ENCODE data around the gene CGB2. TPM values are rescaled to one million over a fixed set of nuclear protein-coding genes. Genes with fewer than 3 reads are reported as not detected.

CGB2 gene
- total RNA-seq, 4 donors from 2014 or later, result not detected

DNA sequence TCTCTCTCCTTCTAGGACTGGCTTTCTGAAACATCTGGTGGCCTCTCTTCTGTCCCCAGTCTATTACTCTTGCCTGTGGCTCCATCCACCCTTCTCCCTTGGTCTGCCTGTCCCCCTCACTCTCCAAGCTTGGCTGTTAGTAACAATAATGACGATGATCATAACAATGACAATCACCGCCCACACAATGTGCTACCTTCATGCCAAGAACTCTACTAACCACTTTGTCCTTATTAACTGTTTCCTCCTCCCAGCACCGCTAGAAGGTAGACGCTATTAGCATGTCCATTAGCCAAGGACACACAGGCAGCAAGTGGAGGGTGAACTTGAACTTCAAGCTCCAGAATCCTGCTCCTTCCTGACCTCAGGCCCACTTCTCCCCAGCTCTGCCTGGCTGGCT, 41.3 kb upstream of the CGB2 start:
- H3K4me3 ChIP-seq, result no peak overlapping the region
- peaks cover 0 to 12% (median under 1%) of the 10 kb centered on the region in 4 donors for H3K36me3 ChIP-seq
- 78 to 81% methylated on average over 4 of the region's 4 CpGs for WGBS, 2 donors (ENCODE audit: low coverage in 1 of 2)
- peaks cover 16 to 36% (median 29%) of the 10 kb centered on the region in 4 donors for H3K4me1 ChIP-seq
- intact Hi-C loops (cut with DNase I; ENCODE audit: low total_unique reads), result no loop called here
- H3K27me3 ChIP-seq, result no peaks in the 10 kb centered on the region
- TF ChIP-seq EP300 (IDR thresholded peaks at IDR 0.05; ENCODE audit: low read depth), result no peak
- TF ChIP-seq POLR2A (IDR thresholded peaks at IDR 0.05), result no peak
- TF ChIP-seq, protein P1, sequence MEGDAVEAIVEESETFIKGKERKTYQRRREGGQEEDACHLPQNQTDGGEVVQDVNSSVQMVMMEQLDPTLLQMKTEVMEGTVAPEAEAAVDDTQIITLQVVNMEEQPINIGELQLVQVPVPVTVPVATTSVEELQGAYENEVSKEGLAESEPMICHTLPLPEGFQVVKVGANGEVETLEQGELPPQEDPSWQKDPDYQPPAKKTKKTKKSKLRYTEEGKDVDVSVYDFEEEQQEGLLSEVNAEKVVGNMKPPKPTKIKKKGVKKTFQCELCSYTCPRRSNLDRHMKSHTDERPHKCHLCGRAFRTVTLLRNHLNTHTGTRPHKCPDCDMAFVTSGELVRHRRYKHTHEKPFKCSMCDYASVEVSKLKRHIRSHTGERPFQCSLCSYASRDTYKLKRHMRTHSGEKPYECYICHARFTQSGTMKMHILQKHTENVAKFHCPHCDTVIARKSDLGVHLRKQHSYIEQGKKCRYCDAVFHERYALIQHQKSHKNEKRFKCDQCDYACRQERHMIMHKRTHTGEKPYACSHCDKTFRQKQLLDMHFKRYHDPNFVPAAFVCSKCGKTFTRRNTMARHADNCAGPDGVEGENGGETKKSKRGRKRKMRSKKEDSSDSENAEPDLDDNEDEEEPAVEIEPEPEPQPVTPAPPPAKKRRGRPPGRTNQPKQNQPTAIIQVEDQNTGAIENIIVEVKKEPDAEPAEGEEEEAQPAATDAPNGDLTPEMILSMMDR (IDR thresholded peaks at IDR 0.05), result no peak
- TF ChIP-seq POLR2AphosphoS5 (IDR thresholded peaks at IDR 0.05), result no peak
- H3K9me3 ChIP-seq, result no peaks in the 10 kb centered on the region
- DNase-seq, result no peak
- in situ Hi-C loops (cut with MboI; ENCODE audit: low pct_ligation_motif_present in 1 of 4, low pct_unique_long_range_greater_than_20kb in 1 of 4, low sequenced_read_pairs in 3 of 4), result no loop called here
- H3K27ac ChIP-seq, result no peak overlapping the region

DNA sequence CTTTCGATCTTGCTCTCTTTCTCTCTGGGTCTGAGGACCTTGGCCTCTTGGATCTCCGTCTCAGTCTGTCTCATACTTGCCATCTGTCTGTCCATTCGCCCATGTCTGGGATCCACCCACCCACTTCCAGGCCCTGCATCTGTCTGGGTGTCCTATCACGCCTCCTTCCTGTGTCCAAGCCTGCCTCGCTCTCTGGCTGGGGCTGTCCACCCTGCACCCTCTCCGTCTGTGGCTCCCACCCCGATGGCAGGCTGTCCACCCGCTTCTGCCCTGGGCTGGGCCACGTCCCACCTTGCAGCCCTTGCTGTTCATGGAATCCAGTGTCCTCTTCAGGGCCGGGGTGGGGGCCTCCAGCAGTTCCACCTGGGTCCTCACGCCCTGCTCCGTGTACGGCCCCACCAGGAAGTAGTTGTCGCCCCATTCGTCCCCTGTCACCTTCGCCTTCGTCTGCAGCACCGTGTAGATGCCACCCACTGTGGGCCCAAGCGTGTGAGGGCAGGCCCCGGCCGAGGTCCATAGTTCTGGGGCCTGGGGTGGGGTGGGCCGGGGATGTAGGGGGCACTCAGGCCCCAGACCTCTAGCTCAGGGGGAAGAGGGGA, 40.6 kb upstream of the CGB2 start:
- H3K9me3 ChIP-seq, result no peaks in the 10 kb centered on the region
- H3K27ac ChIP-seq, result peak overlapping the region in 2 of 4 donors; percentile 89 to 93
- no peak for DNase-seq
- no peaks in the 10 kb centered on the region for H3K27me3 ChIP-seq
- 93 to 100% methylated on average over 2 to 21 of the region's 22 CpGs for WGBS, 2 donors (ENCODE audit: low coverage in 1 of 2)
- peaks cover 16 to 36% (median 29%) of the 10 kb centered on the region in 4 donors for H3K4me1 ChIP-seq
- H3K4me3 ChIP-seq, result peak overlapping the region in 1 of 4 donors; percentile 87
- intact Hi-C loops (cut with DNase I; ENCODE audit: low total_unique reads) (no loop called here), in situ Hi-C loops (cut with MboI; ENCODE audit: low pct_ligation_motif_present in 1 of 4, low pct_unique_long_range_greater_than_20kb in 1 of 4, low sequenced_read_pairs in 3 of 4) (no loop called here)
- TF ChIP-seq, protein P1 (IDR thresholded peaks at IDR 0.05), result no peak
- no peak for TF ChIP-seq EP300 (IDR thresholded peaks at IDR 0.05; ENCODE audit: low read depth)
- TF ChIP-seq POLR2AphosphoS5 (IDR thresholded peaks at IDR 0.05), result no peak
- TF ChIP-seq POLR2A (IDR thresholded peaks at IDR 0.05), result no peak
- peaks cover 0 to 10% (median 0%) of the 10 kb centered on the region in 4 donors for H3K36me3 ChIP-seq

DNA sequence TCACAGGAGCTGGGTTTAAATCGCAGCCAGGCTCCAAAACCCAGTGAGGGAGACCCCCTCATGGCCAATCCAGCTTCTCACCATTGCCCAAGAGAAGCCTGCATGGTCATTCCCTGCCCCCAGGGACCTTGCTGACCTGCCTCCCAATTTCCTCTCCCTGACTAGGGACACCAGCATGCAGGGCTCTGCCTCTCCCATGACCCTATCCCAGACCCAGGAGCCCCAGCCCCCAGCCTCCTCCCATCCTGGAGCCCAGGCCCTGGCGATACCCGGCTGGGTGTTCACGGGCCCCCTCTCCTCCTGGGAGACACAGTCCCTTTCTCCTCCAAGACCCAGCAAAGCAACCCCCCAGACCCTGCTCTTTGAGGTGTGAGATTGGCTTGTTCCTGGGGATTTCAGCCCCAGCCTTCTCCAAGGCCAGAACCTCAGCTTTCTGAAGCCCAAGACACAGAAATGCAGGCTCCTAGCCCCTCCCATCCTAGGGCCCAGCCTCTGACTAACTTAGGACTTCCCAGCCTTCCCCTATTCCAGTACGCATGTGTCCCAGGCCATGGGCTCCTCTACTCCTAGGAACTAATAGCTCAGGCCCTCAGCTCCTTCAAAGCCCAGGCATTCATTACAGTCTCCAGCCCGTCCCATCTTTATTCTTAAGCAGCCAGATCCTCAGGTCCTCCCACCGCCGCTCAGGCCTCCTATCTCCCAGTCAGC, 39.7 kb upstream of the CGB2 start:
- no peaks in the 10 kb centered on the region for H3K27me3 ChIP-seq
- peak overlapping the region; percentile 42 to 87 (median 52) for H3K4me3 ChIP-seq
- 27% methylated on average over 8 of the region's 8 CpGs; no CpG with 5 or more reads in 1 of the 2 donors for WGBS, 2 donors (ENCODE audit: low coverage in 1 of 2)
- in situ Hi-C loops (cut with MboI; ENCODE audit: low pct_ligation_motif_present in 1 of 4, low pct_unique_long_range_greater_than_20kb in 1 of 4, low sequenced_read_pairs in 3 of 4), result no loop called here
- H3K27ac ChIP-seq, result peak overlapping the region; percentile 89 to 96 (median 94)
- no peak for TF ChIP-seq EP300 (IDR thresholded peaks at IDR 0.05; ENCODE audit: low read depth)
- TF ChIP-seq POLR2A (IDR thresholded peaks at IDR 0.05), result peak; percentile 52
- TF ChIP-seq, protein P1 (IDR thresholded peaks at IDR 0.05), result no peak
- peak; percentile 46 to 81 (median 77) for TF ChIP-seq POLR2AphosphoS5 (IDR thresholded peaks at IDR 0.05)
- no peaks in the 10 kb centered on the region for H3K9me3 ChIP-seq
- intact Hi-C loops (cut with DNase I; ENCODE audit: low total_unique reads), result loop anchor here (2.0 kb wide), 1 partner anchor 201 kb away; no protein-coding TSS in a partner anchor
- H3K36me3 ChIP-seq, result peaks cover 0 to 10% (median 0%) of the 10 kb centered on the region in 4 donors
- H3K4me1 ChIP-seq, result peaks cover 16 to 36% (median 29%) of the 10 kb centered on the region in 4 donors
- DNase-seq, result peak; percentile 70

DNA sequence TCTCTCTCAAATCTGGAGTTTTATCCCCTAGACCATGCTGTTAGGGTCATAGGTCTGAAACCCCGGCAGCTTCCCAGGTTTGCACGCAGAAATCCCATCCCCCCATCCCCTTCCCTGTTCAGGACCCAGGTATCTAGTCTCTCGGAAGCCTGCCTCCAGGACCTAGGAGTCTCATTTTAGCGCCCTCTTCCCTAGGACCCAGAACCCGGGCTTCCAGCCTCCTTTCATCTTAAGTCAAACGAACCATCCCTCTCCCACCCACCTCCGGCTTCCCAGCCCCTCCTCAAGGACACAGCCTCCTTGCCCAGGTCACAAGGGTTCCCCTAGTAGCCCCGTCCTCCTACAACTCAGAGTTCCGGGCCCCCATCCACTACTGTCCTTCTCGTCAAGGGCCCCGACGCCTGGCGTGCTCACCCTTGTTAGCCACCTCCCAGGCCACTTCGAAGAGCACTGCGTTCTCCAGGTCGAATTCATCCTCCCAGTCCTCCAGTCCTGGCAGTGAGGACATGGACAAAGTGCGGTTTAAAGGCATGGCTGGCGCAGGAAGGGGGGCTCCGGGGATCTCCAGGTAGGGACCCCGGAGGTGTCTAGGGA, 39.0 kb upstream of the CGB2 start:
- Histone ChIP-seq H3K4me1 (peaks cover 16 to 36% (median 29%) of the 10 kb centered on the region in 4 donors), H3K27ac (peak overlapping the region; percentile 89 to 96 (median 94)), H3K4me3 (peak overlapping the region; percentile 42 to 87 (median 52)), H3K9me3 (no peaks in the 10 kb centered on the region), H3K36me3 (peaks cover 0 to 6% (median 0%) of the 10 kb centered on the region in 4 donors), H3K27me3 (no peaks in the 10 kb centered on the region)
- intact Hi-C loops (cut with DNase I; ENCODE audit: low total_unique reads), result loop anchor here (2.0 kb wide), 1 partner anchor 202 kb away; no protein-coding TSS in a partner anchor
- TF ChIP-seq, protein P1 (IDR thresholded peaks at IDR 0.05), result no peak
- TF ChIP-seq EP300 (IDR thresholded peaks at IDR 0.05; ENCODE audit: low read depth) (no peak), POLR2AphosphoS5 (IDR thresholded peaks at IDR 0.05) (no peak), POLR2A (IDR thresholded peaks at IDR 0.05) (no peak)
- WGBS, 2 donors (ENCODE audit: low coverage in 1 of 2), result 0 to 2% methylated on average over 3 to 20 of the region's 20 CpGs
- DNase-seq, result no peak
- in situ Hi-C loops (cut with MboI; ENCODE audit: low pct_ligation_motif_present in 1 of 4, low pct_unique_long_range_greater_than_20kb in 1 of 4, low sequenced_read_pairs in 3 of 4), result no loop called here
